HEK293 (cell line): Measurements from ENCODE around the gene XYLT2.
A peak's percentile ranks its signal among the peaks of the same experiment; 100 is the strongest.

Experiments
- EGR2 ChIP-seq: fragments of 450-650 bp; formaldehyde crosslinking; IDR thresholded peaks from 2 replicates; pipeline ENCODE4 v1.5.1; 2016; ENCODE audit warnings: low read depth, missing biosample characterization, missing genetic modification characterization
- GLI2 ChIP-seq: fragments of 450-650 bp; formaldehyde crosslinking; IDR thresholded peaks from 2 replicates; pipeline ENCODE4; 2017; ENCODE audit warnings: missing biosample characterization, missing genetic modification characterization, low read depth, borderline replicate concordance
- OVOL3 ChIP-seq: fragments of 450-650 bp; formaldehyde crosslinking; IDR thresholded peaks from 2 replicates; pipeline ENCODE4 v1.5.1; 2016; ENCODE audit warnings: missing biosample characterization, missing genetic modification characterization
- WT1 ChIP-seq: fragments of 450-650 bp; formaldehyde crosslinking; IDR thresholded peaks from 2 replicates; pipeline ENCODE4 v1.5.1; 2016; ENCODE audit warnings: missing biosample characterization, missing genetic modification characterization
- YY1 ChIP-seq: fragments of 450-650 bp; formaldehyde crosslinking; IDR thresholded peaks from 2 replicates; pipeline ENCODE4 v1.5.1; 2018; ENCODE audit warnings: missing biosample characterization, missing genetic modification characterization
- ZFHX2 ChIP-seq: fragments of 450-650 bp; formaldehyde crosslinking; conservative IDR thresholded peaks from 2 replicates; pipeline ENCODE4 v1.5.1; 2016; ENCODE audit warnings: missing biosample characterization, missing genetic modification characterization
- ZFP41 ChIP-seq: fragments of 450-650 bp; formaldehyde crosslinking; IDR thresholded peaks from 2 replicates; pipeline ENCODE4 v1.5.1; 2016; ENCODE audit warnings: missing biosample characterization, missing genetic modification characterization, borderline replicate concordance
- ZNF2 ChIP-seq: fragments of 450-650 bp; formaldehyde crosslinking; IDR thresholded peaks from 2 replicates; pipeline ENCODE4 v1.5.1; 2016; ENCODE audit warnings: missing biosample characterization, missing genetic modification characterization
- ZNF214 ChIP-seq: fragments of 450-650 bp; formaldehyde crosslinking; IDR thresholded peaks from 2 replicates; pipeline ENCODE4 v1.5.1; 2017; ENCODE audit warnings: missing biosample characterization, mild to moderate bottlenecking, missing genetic modification characterization, borderline replicate concordance
- ZNF24 ChIP-seq: fragments of 450-650 bp; formaldehyde crosslinking; IDR thresholded peaks from 2 replicates; pipeline ENCODE4 v1.5.1; 2016; ENCODE audit warnings: missing biosample characterization, missing genetic modification characterization
- ZNF248 ChIP-seq: fragments of 450-650 bp; formaldehyde crosslinking; IDR thresholded peaks from 2 replicates; pipeline ENCODE4 v1.5.1; 2017; ENCODE audit warnings: missing biosample characterization, missing genetic modification characterization
- ZNF48 ChIP-seq: fragments of 450-650 bp; formaldehyde crosslinking; IDR thresholded peaks from 2 replicates; pipeline ENCODE4 v1.5.1; 2016; ENCODE audit warnings: missing biosample characterization, missing genetic modification characterization
- ZNF530 ChIP-seq: fragments of 450-650 bp; formaldehyde crosslinking; IDR thresholded peaks from 2 replicates; pipeline ENCODE4 v1.5.1; 2016; ENCODE audit warnings: low read depth, missing biosample characterization, missing genetic modification characterization
- ZNF544 ChIP-seq: fragments of 450-650 bp; formaldehyde crosslinking; IDR thresholded peaks from 2 replicates; pipeline ENCODE4 v1.5.0; 2017; ENCODE audit warnings: missing biosample characterization, missing genetic modification characterization
- ZNF548 ChIP-seq: fragments of 450-650 bp; formaldehyde crosslinking; IDR thresholded peaks from 2 replicates; pipeline ENCODE4 v1.5.1; 2016; ENCODE audit warnings: missing biosample characterization, missing genetic modification characterization
- ZNF624 ChIP-seq: fragments of 450-650 bp; formaldehyde crosslinking; IDR thresholded peaks from 2 replicates; pipeline ENCODE4 v1.5.1; 2017; ENCODE audit warnings: missing biosample characterization, missing genetic modification characterization
- ZNF777 ChIP-seq: fragments of 450-650 bp; formaldehyde crosslinking; IDR thresholded peaks from 2 replicates; pipeline ENCODE4 v1.5.1; 2017; ENCODE audit warnings: missing biosample characterization, missing genetic modification characterization, borderline replicate concordance
- ZNF792 ChIP-seq: fragments of 450-650 bp; formaldehyde crosslinking; IDR thresholded peaks from 2 replicates; pipeline ENCODE4 v1.5.1; 2016; ENCODE audit warnings: missing biosample characterization, missing genetic modification characterization
- ZSCAN23 ChIP-seq: fragments of 450-650 bp; formaldehyde crosslinking; IDR thresholded peaks from 2 replicates; pipeline ENCODE4 v1.5.1; 2016; ENCODE audit warnings: missing biosample characterization, missing genetic modification characterization
- TF ChIP-seq, protein P1 (sequence below): fragments of 450-650 bp; formaldehyde crosslinking; IDR thresholded peaks from 2 replicates; pipeline ENCODE4 v1.5.0; 2017; ENCODE audit warnings: missing biosample characterization, missing genetic modification characterization, borderline replicate concordance
- TF ChIP-seq, protein P2 (sequence below): fragments of 450-650 bp; IDR thresholded peaks from 2 replicates; pipeline ENCODE4 v1.5.1; 2018; ENCODE audit warnings: missing biosample characterization, mild to moderate bottlenecking, missing genetic modification characterization
- TF ChIP-seq, protein P3 (sequence below): fragments of 450-650 bp; formaldehyde crosslinking; IDR thresholded peaks from 2 replicates; pipeline ENCODE4 v1.5.1; 2016; ENCODE audit warnings: missing biosample characterization, missing genetic modification characterization
- TF ChIP-seq, protein P4 (sequence below): fragments of 450-650 bp; formaldehyde crosslinking; IDR thresholded peaks from 2 replicates; pipeline ENCODE4 v1.5.1; 2016; ENCODE audit warnings: missing biosample characterization, missing genetic modification characterization
- TF ChIP-seq, protein P5 (sequence below): fragments of 450-650 bp; formaldehyde crosslinking; conservative IDR thresholded peaks from 2 replicates; pipeline ENCODE4 v1.5.1; 2016; ENCODE audit warnings: low read depth, missing biosample characterization, missing genetic modification characterization
- TF ChIP-seq, protein P6 (sequence below): fragments of 450-650 bp; formaldehyde crosslinking; IDR thresholded peaks from 2 replicates; pipeline ENCODE4 v1.5.1; 2017; ENCODE audit warnings: missing biosample characterization, mild to moderate bottlenecking, missing genetic modification characterization, moderate library complexity

Gene XYLT2

DNA sequence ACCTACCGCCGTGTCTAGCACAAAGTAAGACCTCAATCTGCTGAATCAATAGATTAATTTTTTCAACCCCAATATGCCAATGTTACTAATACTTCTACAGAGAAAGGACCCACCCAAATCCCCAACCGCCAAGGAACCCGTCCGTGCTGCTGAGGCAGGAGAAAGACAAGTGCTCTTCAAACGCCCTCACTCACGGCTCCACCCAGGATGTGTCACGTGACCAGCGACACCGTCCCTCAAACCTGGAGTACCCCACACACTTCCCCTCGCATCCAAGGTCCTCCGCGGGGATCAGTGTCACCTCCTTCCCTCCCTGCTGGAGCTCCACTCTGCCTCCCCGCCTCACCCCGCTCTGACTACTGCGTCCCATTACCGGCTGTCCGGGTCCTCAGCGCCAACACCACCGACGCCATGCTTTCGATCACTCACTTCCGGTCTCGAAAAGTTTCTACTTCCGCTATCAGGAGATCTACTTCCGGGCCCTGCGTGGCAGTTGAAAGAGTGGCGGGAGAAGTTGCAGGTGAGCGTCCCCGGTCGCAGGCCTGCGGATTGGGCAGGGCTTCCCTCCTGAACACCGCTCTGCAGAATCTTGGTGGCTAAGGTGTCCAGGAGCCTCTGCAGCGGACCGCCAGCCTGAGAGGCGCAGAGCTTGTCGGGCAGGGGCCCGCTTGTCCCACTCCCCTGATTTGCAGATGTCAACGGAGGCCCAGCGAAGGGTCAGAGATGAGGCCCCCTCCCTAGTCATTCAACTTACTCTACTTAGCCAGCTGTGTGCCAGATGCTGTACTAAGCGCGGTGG lies 27.0 kb downstream of the XYLT2 start, which contains the start of the genes EME1 and MRPL27 (continued):
- TF ChIP-seq, protein P1, sequence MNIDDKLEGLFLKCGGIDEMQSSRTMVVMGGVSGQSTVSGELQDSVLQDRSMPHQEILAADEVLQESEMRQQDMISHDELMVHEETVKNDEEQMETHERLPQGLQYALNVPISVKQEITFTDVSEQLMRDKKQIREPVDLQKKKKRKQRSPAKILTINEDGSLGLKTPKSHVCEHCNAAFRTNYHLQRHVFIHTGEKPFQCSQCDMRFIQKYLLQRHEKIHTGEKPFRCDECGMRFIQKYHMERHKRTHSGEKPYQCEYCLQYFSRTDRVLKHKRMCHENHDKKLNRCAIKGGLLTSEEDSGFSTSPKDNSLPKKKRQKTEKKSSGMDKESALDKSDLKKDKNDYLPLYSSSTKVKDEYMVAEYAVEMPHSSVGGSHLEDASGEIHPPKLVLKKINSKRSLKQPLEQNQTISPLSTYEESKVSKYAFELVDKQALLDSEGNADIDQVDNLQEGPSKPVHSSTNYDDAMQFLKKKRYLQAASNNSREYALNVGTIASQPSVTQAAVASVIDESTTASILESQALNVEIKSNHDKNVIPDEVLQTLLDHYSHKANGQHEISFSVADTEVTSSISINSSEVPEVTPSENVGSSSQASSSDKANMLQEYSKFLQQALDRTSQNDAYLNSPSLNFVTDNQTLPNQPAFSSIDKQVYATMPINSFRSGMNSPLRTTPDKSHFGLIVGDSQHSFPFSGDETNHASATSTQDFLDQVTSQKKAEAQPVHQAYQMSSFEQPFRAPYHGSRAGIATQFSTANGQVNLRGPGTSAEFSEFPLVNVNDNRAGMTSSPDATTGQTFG (tag by site-specific recombination) = no peak
- TF ChIP-seq, protein P2, sequence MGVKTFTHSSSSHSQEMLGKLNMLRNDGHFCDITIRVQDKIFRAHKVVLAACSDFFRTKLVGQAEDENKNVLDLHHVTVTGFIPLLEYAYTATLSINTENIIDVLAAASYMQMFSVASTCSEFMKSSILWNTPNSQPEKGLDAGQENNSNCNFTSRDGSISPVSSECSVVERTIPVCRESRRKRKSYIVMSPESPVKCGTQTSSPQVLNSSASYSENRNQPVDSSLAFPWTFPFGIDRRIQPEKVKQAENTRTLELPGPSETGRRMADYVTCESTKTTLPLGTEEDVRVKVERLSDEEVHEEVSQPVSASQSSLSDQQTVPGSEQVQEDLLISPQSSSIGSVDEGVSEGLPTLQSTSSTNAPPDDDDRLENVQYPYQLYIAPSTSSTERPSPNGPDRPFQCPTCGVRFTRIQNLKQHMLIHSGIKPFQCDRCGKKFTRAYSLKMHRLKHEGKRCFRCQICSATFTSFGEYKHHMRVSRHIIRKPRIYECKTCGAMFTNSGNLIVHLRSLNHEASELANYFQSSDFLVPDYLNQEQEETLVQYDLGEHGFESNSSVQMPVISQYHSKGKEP = no peak
- TF ChIP-seq ZFHX2 (tag by site-specific recombination) = peak; percentile 73
- TF ChIP-seq, protein P3, sequence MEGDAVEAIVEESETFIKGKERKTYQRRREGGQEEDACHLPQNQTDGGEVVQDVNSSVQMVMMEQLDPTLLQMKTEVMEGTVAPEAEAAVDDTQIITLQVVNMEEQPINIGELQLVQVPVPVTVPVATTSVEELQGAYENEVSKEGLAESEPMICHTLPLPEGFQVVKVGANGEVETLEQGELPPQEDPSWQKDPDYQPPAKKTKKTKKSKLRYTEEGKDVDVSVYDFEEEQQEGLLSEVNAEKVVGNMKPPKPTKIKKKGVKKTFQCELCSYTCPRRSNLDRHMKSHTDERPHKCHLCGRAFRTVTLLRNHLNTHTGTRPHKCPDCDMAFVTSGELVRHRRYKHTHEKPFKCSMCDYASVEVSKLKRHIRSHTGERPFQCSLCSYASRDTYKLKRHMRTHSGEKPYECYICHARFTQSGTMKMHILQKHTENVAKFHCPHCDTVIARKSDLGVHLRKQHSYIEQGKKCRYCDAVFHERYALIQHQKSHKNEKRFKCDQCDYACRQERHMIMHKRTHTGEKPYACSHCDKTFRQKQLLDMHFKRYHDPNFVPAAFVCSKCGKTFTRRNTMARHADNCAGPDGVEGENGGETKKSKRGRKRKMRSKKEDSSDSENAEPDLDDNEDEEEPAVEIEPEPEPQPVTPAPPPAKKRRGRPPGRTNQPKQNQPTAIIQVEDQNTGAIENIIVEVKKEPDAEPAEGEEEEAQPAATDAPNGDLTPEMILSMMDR = no peak
- peak; percentile 87; the same call in 1 of the 2 replicates for TF ChIP-seq ZNF24 (tag by site-specific recombination)
- TF ChIP-seq, protein P4, sequence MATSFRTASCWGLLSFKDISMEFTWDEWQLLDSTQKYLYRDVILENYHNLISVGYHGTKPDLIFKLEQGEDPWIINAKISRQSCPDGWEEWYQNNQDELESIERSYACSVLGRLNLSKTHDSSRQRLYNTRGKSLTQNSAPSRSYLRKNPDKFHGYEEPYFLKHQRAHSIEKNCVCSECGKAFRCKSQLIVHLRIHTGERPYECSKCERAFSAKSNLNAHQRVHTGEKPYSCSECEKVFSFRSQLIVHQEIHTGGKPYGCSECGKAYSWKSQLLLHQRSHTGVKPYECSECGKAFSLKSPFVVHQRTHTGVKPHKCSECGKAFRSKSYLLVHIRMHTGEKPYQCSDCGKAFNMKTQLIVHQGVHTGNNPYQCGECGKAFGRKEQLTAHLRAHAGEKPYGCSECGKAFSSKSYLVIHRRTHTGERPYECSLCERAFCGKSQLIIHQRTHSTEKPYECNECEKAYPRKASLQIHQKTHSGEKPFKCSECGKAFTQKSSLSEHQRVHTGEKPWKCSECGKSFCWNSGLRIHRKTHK (tag by site-specific recombination) = no peak
- no peak for TF ChIP-seq ZFP41
- TF ChIP-seq EGR2 (tag by site-specific recombination) = no peak
- no peak for TF ChIP-seq ZNF544
- TF ChIP-seq GLI2 = no peak
- TF ChIP-seq ZNF2 (tag by site-specific recombination) = peak; percentile 87
- TF ChIP-seq ZNF48 (tag by site-specific recombination) = no peak
- TF ChIP-seq, protein P5, sequence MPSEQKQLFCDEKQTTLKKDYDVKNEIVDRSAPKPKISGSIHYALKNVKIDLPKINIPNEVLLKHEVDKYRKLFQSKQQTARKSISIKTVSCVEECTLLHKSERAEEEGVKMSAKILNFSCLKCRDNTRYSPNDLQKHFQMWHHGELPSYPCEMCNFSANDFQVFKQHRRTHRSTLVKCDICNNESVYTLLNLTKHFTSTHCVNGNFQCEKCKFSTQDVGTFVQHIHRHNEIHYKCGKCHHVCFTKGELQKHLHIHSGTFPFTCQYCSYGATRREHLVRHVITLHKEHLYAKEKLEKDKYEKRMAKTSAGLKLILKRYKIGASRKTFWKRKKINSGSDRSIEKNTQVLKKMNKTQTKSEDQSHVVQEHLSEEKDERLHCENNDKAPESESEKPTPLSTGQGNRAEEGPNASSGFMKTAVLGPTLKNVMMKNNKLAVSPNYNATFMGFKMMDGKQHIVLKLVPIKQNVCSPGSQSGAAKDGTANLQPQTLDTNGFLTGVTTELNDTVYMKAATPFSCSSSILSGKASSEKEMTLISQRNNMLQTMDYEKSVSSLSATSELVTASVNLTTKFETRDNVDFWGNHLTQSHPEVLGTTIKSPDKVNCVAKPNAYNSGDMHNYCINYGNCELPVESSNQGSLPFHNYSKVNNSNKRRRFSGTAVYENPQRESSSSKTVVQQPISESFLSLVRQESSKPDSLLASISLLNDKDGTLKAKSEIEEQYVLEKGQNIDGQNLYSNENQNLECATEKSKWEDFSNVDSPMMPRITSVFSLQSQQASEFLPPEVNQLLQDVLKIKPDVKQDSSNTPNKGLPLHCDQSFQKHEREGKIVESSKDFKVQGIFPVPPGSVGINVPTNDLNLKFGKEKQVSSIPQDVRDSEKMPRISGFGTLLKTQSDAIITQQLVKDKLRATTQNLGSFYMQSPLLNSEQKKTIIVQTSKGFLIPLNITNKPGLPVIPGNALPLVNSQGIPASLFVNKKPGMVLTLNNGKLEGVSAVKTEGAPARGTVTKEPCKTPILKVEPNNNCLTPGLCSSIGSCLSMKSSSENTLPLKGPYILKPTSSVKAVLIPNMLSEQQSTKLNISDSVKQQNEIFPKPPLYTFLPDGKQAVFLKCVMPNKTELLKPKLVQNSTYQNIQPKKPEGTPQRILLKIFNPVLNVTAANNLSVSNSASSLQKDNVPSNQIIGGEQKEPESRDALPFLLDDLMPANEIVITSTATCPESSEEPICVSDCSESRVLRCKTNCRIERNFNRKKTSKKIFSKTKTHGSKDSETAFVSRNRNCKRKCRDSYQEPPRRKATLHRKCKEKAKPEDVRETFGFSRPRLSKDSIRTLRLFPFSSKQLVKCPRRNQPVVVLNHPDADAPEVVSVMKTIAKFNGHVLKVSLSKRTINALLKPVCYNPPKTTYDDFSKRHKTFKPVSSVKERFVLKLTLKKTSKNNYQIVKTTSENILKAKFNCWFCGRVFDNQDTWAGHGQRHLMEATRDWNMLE (tag by site-specific recombination) = peak; percentile 100
- peak; percentile 59; the same call in 1 of the 2 replicates for TF ChIP-seq WT1
- TF ChIP-seq ZNF214 (tag by site-specific recombination) = no peak
- no peak for TF ChIP-seq ZNF248
- TF ChIP-seq ZNF530 (tag by site-specific recombination) = no peak
- peak; percentile 17; the same call in 1 of the 2 replicates for TF ChIP-seq ZNF777
- 0 out of 2 replicates have a peak, but pooled peaks have one; percentile 72 for TF ChIP-seq OVOL3 (tag by site-specific recombination)
- TF ChIP-seq, protein P6, sequence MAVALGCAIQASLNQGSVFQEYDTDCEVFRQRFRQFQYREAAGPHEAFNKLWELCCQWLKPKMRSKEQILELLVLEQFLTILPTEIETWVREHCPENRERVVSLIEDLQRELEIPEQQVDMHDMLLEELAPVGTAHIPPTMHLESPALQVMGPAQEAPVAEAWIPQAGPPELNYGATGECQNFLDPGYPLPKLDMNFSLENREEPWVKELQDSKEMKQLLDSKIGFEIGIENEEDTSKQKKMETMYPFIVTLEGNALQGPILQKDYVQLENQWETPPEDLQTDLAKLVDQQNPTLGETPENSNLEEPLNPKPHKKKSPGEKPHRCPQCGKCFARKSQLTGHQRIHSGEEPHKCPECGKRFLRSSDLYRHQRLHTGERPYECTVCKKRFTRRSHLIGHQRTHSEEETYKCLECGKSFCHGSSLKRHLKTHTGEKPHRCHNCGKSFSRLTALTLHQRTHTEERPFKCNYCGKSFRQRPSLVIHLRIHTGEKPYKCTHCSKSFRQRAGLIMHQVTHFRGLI (tag by site-specific recombination) = no peak
- TF ChIP-seq YY1 = peak; percentile 95
- no peak; the same call in 1 of the 2 replicates for TF ChIP-seq ZSCAN23 (tag by site-specific recombination)
- no peak for TF ChIP-seq ZNF624 (tag by site-specific recombination)
- peak; percentile 58; the same call in 1 of the 2 replicates for TF ChIP-seq ZNF548
- no peak for TF ChIP-seq ZNF792 (tag by site-specific recombination)
